ENCODE results near the gene GRAMD4. TPM values are rescaled to one million over a fixed set of nuclear protein-coding genes. Genes with fewer than 3 reads are reported as not detected.

Gene GRAMD4
- total RNA-seq, 2 experiments from 2014 or later, result 20.7 to 20.9 TPM

DNA sequence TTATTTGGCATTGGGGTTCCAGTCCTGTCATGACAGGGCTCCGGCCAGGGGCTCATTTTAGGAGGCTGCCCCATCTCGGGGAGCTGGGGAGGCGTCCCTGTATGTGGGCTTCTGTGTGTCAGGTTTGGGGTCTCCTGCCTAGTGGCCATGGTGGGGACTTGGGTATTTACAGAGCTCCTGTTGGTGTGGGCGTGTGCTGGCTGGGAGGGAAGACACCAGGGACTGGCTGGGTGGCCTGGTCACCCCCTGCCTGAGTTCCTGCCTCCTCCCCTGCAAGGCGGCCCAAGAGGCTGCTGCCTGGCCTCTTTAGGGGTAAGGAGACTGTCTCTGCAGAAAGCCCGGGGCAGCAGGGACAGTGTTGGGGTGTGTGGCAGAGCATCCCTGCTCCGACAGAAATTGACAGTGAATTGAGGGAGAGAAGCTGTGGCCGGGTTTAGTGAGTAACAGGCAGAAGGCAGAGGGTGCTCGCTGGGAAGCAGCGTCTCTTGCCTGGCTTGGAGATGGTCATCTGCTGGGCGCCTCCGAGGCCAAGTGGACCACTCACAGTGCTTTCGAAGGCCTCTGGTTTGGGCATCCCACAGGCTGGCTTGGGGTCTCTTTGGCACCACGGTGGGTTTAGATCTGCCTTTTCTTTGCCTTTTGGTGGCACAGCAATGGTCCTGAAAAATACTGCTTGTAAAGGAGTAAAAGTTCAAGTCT lies 40.3 kb upstream of the GRAMD4 start:
- no peak overlapping the region for H3K4me3 Mint-ChIP-seq
- H3K4me1 Mint-ChIP-seq, result peaks cover 27% of the 10 kb centered on the region

DNA sequence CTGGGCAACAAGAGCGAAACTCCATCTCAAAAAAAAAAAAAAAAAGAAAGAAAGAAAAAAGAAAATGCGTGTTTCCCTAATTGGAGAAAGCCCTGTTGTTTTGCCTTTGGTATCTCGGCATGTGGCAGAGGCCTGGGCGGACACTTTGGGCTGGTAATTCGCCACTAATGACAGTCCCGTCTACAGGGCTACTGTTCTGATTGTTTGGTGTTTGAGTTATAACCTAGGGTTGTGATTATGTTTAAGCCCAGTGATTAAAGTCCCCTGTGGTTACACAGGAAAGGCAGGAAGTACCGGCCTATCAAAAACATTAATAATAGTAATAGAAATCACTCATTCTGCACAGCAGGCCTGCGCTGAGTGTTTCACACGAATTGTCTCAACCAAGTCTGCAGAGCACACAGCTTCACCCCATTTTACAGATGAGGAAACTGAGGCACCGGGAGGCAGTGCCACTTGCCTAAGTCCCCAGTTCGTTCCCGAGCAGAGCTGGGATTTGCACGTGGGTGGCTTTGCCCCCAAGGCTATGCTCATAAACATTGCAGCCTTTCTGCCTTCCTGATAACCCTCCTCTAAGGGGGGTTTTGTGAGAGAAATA lies 39.1 kb upstream of the GRAMD4 start:
- no peak for DNase-seq
- Mint-ChIP-seq H3K9me3 (no peaks in the 10 kb centered on the region), H3K27me3 (no peaks in the 10 kb centered on the region), H3K36me3 (no peaks in the 10 kb centered on the region), H3K27ac (no peak overlapping the region), H3K4me1 (peaks cover 21% of the 10 kb centered on the region), H3K4me3 (no peak overlapping the region)

More for the DNA sequence above, 40.3 kb upstream of the GRAMD4 start:
- Mint-ChIP-seq H3K9me3 (no peaks in the 10 kb centered on the region), H3K36me3 (no peaks in the 10 kb centered on the region), H3K27ac (no peak overlapping the region), H3K27me3 (no peaks in the 10 kb centered on the region)
- no peak for DNase-seq

DNA sequence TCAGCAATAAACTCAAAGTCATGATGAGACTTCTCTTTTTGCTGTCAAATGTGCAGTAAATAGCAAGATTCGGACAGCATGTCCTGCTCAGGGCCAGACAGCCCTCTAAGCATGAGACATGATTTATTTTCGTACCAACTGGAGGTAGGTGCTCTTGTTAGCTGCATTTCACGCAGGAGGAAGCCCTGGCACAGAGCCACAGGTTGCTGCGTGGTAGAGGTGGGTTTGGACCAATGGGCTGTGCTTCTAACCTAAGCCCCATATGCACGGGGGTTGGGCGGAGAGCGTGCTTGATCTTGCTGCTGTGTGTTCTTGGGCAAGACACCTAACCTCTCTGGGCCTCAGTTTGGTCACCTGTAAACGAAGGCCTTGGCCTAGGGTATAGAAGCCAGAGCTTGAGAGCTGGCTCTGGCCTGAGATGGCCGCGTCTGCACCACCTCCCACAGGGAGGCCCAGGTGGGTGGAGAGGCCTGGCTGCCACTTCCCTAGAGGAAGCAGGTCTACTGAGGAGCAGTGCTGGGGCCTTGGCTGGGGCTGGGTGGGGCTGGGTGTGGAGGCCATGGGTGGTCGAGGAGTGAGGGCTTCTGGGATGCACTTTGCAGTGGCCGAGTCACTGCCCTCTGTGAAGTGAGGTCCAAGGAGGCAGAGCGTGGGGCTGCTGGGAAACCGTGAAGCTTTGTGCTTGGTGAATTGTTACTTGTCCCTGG lies 38.5 kb upstream of the GRAMD4 start:
- Mint-ChIP-seq H3K4me1 (peaks cover 18% of the 10 kb centered on the region), H3K27me3 (no peaks in the 10 kb centered on the region), H3K36me3 (no peaks in the 10 kb centered on the region), H3K9me3 (no peaks in the 10 kb centered on the region), H3K4me3 (no peak overlapping the region), H3K27ac (no peak overlapping the region)
- no peak for DNase-seq

DNA sequence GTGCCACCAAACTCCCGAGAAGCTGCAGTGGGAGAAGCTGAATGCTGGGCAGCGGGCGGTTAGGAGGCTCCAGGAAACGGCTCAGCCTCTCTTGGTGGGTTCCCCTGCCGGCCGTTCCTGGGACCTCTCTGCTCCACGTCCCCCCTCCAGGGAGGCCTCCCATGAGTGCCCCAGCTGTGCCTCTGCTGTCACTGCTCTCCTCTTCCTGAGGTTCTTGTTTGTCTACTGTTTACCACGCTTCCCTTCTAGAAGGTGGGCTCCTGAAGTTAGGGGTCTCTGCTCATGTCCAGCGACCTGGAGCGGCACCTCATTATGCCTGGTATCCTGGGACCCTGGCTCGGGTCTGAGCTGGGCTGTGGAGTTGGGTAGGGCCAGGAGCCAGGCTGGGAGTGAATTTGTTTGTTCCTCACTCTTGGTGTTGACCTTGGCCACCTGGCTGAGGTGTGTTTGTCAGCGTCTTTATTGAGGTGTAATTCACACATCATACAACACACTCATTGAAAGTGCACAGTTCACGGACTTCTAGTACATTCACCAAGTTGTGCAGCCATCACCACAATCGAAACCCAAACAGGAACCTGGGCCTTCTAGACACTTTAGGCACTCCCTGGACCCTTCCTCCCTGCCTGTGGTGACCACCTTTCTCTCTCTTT lies 37.8 kb upstream of the GRAMD4 start:
- H3K4me3 Mint-ChIP-seq, result no peak overlapping the region
- H3K27ac Mint-ChIP-seq, result no peak overlapping the region
- DNase-seq, result no peak
- no peaks in the 10 kb centered on the region for H3K27me3 Mint-ChIP-seq
- peaks cover 25% of the 10 kb centered on the region for H3K4me1 Mint-ChIP-seq
- H3K36me3 Mint-ChIP-seq, result no peaks in the 10 kb centered on the region
- H3K9me3 Mint-ChIP-seq, result no peaks in the 10 kb centered on the region

DNA sequence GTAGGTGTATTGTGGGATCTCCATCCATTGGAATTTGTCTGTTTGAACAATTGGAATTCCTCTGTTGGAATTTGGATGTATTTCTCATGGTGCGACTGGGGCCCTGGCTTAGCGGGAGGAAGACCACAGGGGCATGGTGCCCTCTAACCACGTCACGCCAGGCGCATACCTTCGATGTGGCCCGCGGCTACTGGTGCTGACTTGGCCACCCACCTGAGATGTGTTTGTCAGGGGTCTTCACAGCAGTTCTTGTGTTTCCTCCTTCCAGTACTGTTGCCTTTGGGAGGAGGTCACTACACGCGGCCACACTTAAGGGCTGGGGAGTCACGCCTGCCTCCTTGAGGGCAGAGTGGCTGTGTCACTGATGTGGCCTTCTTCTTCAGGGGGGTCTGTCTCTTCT lies 36.6 kb upstream of the GRAMD4 start:
- H3K27ac Mint-ChIP-seq, result no peak overlapping the region
- peaks cover 24% of the 10 kb centered on the region for H3K4me1 Mint-ChIP-seq
- H3K36me3 Mint-ChIP-seq, result no peaks in the 10 kb centered on the region
- no peak for DNase-seq
- no peak overlapping the region for H3K4me3 Mint-ChIP-seq
- no peaks in the 10 kb centered on the region for H3K9me3 Mint-ChIP-seq
- no peaks in the 10 kb centered on the region for H3K27me3 Mint-ChIP-seq

DNA sequence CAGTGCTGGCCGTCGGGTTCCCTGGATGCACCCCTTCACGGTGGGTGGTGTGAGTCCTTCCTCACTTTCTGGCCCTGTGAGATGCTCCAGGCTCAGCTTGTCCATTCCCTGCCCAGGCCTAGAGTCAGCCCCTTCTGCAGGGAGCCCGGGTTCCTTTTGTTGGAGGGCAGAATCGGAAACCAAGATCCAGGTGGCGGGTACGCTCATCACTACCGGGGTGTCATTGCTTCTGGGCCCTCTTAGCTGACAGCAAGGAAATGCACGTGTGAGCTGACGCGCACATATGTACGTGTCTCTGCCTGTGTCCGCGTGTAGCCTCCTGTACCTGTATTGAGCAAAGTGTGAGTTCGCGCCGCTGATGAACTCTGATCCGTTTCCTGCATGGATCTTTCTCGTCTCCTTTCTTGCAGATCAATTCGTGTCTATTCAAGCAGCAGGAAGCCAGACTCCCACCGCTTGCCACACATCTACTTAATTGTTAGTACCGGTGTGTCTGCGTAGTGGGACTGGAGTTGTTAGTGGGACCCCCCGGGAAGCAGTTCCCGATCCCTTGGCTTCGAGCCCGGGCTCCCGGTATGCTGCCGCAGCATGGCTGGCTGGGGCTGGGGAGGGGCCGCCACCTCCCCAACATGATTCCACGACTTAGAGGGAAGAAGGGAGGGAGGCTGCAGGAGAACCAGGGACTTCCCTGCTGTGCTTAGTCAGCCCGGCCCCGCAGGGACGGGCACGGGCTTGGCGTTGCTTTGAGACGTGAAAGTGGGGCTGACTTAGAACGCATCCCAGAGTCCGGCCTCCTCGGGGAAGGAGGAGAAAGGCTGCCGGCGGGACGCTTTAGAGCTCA lies 35.9 kb upstream of the GRAMD4 start:
- Mint-ChIP-seq H3K4me1 (peaks cover 21% of the 10 kb centered on the region), H3K36me3 (no peaks in the 10 kb centered on the region), H3K9me3 (no peaks in the 10 kb centered on the region), H3K27ac (no peak overlapping the region), H3K27me3 (no peaks in the 10 kb centered on the region), H3K4me3 (no peak overlapping the region)
- DNase-seq, result no peak

DNA sequence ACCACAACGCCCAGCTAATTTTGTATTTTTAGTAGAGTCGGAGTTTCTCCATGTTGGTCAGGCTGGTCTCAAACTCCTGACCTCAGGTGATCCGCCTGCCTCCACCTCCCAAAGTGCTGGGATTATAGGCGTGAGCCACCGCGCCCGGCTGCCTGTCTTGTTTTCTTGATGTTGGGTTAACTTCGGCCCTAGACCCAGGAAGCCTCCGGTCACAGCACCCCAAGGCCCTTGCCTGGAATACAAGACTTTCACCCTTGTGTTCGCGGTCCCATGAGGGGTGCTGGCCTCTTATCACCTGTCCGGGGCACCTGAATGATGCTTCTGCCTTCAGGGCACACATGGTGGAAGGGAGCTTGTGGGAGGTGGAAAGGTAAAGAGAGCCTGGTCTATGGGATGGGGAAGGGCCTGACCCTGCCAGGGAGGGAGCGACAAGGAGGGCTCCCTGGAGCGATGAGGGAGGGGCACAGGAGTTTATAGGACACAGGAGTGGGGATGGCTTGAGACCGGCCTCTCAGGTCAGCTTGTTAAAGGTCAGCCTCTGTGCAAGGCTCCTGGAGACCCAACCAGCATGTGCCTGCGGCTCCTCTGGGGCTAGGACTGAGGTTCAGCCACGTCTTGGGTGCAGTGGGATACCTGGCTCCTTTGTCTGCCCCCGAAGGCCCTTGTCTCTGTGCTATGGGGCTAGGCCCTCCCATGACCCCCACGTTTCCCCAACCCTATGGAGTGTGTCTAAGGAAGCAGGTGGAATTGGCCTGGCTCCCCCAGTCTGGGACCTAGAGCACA lies 34.7 kb upstream of the GRAMD4 start:
- no peaks in the 10 kb centered on the region for H3K9me3 Mint-ChIP-seq
- no peaks in the 10 kb centered on the region for H3K36me3 Mint-ChIP-seq
- H3K4me3 Mint-ChIP-seq, result no peak overlapping the region
- no peaks in the 10 kb centered on the region for H3K27me3 Mint-ChIP-seq
- no peak overlapping the region for H3K27ac Mint-ChIP-seq
- peaks cover 21% of the 10 kb centered on the region for H3K4me1 Mint-ChIP-seq
- DNase-seq, result no peak

DNA sequence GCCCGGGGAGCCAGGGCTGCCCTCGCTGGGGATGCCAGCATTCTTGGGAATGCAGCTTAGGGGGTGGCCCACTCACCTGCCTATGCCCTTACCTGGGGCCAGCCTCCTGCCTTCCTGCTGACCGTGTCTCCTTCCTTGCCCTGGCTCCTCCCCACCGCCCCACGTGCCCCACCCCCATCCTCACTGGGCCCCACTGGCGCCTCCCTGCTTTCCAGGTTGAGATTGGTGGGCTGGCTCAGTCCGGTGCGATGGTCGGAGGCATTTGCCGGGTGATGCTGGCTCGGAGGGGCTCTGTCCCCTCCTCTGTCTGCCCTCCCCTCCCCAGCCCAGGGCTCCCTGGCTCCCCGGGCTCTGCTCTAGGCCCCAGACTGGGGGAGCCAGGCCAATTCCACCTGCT lies 34.1 kb upstream of the GRAMD4 start:
- Mint-ChIP-seq H3K27me3 (no peaks in the 10 kb centered on the region), H3K36me3 (no peaks in the 10 kb centered on the region), H3K4me3 (no peak overlapping the region), H3K27ac (no peak overlapping the region), H3K4me1 (peaks cover 22% of the 10 kb centered on the region), H3K9me3 (no peaks in the 10 kb centered on the region)
- no peak for DNase-seq

DNA sequence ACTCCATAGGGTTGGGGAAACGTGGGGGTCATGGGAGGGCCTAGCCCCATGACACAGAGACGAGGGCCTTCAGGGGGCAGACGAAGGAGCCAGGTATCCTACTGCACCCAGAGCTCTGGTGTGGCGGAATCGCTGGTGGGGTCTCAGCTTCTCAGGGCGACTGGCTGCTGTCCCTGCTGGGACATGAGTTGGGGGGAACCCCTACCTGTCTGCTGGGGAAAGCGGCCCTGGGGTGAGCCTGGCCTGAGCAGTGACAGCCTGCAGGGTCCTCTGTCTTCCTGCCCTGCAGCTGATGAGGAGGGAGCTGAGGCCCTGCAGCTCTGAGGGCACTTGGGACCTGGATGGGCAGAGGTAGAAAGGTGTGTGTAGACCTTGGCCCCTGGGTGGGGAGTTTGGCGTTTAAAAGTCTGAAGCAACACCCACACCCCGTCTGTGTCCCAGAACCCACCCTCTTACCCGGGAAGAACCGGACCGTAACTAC lies 33.6 kb upstream of the GRAMD4 start:
- no peak for DNase-seq
- Mint-ChIP-seq H3K4me1 (peaks cover 22% of the 10 kb centered on the region), H3K27ac (no peak overlapping the region), H3K36me3 (no peaks in the 10 kb centered on the region), H3K27me3 (no peaks in the 10 kb centered on the region), H3K9me3 (no peaks in the 10 kb centered on the region), H3K4me3 (no peak overlapping the region)

DNA sequence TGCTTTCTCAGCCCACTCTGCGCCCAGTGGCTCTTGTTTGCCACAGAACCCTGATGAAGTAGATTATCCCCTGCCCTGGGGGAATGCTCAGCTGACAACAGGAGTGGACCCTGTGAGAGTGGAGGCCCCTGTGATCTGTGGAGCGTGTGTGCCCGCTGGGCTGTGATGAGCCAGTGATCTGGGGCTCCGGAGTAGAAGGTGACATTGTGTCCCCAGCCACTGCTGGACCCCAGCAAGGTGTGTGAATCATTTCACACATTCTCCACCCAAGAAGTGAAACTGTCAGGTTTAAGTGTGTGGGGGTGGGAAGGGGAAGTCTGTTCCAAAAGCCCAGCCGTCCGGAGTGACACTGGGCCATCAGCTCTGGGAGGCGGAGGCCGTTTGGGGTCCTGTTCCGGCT lies 33.1 kb upstream of the GRAMD4 start:
- H3K4me1 Mint-ChIP-seq, result peaks cover 23% of the 10 kb centered on the region
- H3K4me3 Mint-ChIP-seq, result peak overlapping the region; percentile 47
- no peaks in the 10 kb centered on the region for H3K27me3 Mint-ChIP-seq
- no peak for DNase-seq
- no peaks in the 10 kb centered on the region for H3K36me3 Mint-ChIP-seq
- peak overlapping the region; percentile 69 for H3K27ac Mint-ChIP-seq
- H3K9me3 Mint-ChIP-seq, result no peaks in the 10 kb centered on the region

DNA sequence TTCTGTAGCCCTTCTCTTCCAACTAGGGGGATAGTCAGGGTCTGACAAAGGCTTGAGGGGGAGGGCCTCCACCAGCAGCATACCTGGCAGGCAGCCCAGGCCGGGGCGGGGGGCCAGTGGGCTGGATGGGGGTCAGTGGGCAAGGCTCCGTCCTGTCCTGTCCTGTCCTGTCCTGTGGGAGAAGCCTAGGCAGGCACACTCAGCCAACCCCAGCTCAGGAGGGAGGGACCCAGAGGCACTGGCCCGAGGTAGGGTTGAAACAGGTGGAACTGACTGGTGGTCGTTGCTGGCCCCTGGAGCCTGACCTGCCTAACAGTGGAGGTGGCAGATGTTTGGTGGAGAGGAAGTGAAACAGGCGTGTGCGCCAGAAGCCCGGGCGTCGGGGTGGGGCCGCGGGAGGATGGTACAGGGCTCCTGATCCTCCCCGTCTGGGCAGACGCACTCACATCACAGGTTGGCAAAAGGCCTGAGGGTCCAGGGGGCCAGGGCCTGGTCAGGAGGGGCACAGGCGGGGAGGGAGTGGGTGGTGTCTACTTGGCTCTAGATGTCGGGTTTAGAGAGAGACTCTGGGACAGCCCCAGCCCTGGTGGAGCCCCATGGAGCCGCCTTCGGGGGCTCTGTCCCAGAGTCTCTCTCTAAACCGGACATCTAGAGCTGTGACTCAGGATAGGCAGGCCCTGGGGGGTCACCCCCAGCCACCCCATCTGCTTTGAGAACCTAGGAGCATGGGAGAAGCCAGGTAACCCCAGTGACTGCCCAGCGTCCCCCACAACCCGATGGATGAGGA lies 32.5 kb upstream of the GRAMD4 start:
- peak; percentile 36 for DNase-seq
- peak overlapping the region; percentile 69 for H3K27ac Mint-ChIP-seq
- peaks cover 29% of the 10 kb centered on the region for H3K4me1 Mint-ChIP-seq
- no peaks in the 10 kb centered on the region for H3K9me3 Mint-ChIP-seq
- H3K27me3 Mint-ChIP-seq, result no peaks in the 10 kb centered on the region
- peak overlapping the region; percentile 47 for H3K4me3 Mint-ChIP-seq
- no peaks in the 10 kb centered on the region for H3K36me3 Mint-ChIP-seq

DNA sequence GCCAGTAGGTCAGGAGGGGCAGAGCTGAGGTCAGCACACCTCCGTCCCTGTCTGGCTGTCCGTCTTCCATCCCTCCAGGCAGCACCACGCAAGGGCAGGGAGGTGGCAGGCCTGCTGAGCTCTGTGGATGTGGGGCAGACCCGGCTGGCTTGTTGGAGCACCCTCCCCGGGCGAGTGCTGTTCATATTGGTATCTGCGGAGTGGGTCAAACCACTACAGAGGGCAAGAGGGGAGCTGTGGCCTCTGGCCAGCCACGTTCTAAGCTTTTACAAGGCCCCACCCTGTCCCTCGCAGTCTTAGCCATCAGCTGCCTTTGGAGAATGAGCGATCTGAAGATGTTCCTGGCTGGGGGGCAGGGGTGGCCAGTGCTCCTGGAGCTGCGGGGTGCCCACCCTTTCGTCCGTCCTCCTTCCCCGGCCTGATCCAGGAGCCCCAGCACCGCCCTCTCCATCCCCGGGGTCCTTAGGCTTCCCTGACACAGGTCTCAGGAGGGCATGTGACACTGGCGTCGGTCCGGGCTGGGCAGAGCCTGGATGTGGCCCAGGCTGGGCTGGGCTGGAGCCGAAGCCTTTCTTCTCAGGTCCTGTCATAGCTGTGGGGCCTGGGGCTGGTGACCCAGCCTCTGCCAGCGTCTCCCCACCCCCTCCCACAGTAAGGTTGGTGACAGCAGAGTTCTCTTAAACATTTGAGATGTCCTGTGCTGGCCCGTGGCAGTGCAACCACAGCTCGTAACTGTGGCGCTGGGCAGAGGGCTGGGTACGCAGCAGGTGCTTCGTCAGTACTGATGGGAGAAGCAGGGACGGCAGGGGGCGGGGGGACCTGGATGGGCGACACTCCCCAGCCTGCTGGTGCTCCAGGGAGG lies 31.7 kb upstream of the GRAMD4 start:
- no peak overlapping the region for H3K4me3 Mint-ChIP-seq
- no peaks in the 10 kb centered on the region for H3K36me3 Mint-ChIP-seq
- H3K4me1 Mint-ChIP-seq, result peaks cover 37% of the 10 kb centered on the region
- H3K27ac Mint-ChIP-seq, result no peak overlapping the region
- DNase-seq, result no peak
- no peaks in the 10 kb centered on the region for H3K27me3 Mint-ChIP-seq
- no peaks in the 10 kb centered on the region for H3K9me3 Mint-ChIP-seq
